ENCODE results near the gene OSTF1.

- TF ChIP-seq CTCF (IDR thresholded peaks at IDR 0.05): no peak
- no peak for TF ChIP-seq POLR2A (IDR thresholded peaks at IDR 0.05; ENCODE audit: low read depth)
- no peak for TF ChIP-seq EP300 (IDR thresholded peaks at IDR 0.05)
Measured at GRCh38 chr9:75183306-75183705, 95.0 kb downstream of the OSTF1 start.

All from esophagus muscularis mucosa (tissue), 4 donors.